Jurkat, Clone E6-1 (cell line): ENCODE measurements around the gene SON.
"Not testable (repeated sequence)": the region's sequence is repeated elsewhere in the genome, so short reads cannot be mapped to it uniquely, and the experiment has no call there.

Source experiments
- DNase-seq: peaks from one replicate; pipeline ENCODE4 v3.0.0-alpha.2; 2011; ENCODE audit warnings: low read depth, low spot score
- H3K4me3 ChIP-seq: 2 replicates; pipeline ENCODE4 v1.5.1; 2011; ENCODE audit warnings: mild to moderate bottlenecking, low read length, control low read depth, moderate library complexity

Gene SON

GRCh38 chr21:33622253-33622652 lies 79.4 kb downstream of the SON start:
- no peak overlapping the region for H3K4me3 ChIP-seq
- DNase-seq, result no peak

GRCh38 chr21:33626151-33626550 lies 83.3 kb downstream of the SON start:
- DNase-seq, H3K4me3 ChIP-seq: not testable (repeated sequence)
